Epithelial cell of esophagus (primary cell): Measurements from ENCODE around the gene DOCK4.

Experiments used
- DNase-seq: peaks from one replicate; pipeline ENCODE4 v3.0.0; 2010; ENCODE audit warnings: low read depth
- H3K4me3 ChIP-seq: 2 replicates; pipeline ENCODE4 v1.5.1; 2011; ENCODE audit warnings: mild to moderate bottlenecking, low read length, control low read depth
- CTCF ChIP-seq: IDR thresholded peaks from 2 replicates; pipeline ENCODE4 v1.5.1; 2011; ENCODE audit warnings: low read depth, mild to moderate bottlenecking, low read length, control low read depth, inconsistent platforms; ENCODE audit not compliant: insufficient read depth; ENCODE audit errors: missing control alignments

Gene DOCK4

GRCh38 chr7:112138325-112138852, 67.8 kb downstream of the DOCK4 start:
- TF ChIP-seq CTCF: no peak
- no peak for DNase-seq
- H3K4me3 ChIP-seq: no peak overlapping the region

GRCh38 chr7:112137141-112138101, 68.8 kb downstream of the DOCK4 start:
- DNase-seq: no peak
- H3K4me3 ChIP-seq: no peak overlapping the region
- no peak for TF ChIP-seq CTCF

- no peak for TF ChIP-seq CTCF
- no peak overlapping the region for H3K4me3 ChIP-seq
- no peak for DNase-seq
Measured at GRCh38 chr7:112136271-112137008, 69.8 kb downstream of the DOCK4 start.

GRCh38 chr7:112135815-112136214, 70.4 kb downstream of the DOCK4 start:
- no peak for DNase-seq
- no peak overlapping the region for H3K4me3 ChIP-seq
- no peak for TF ChIP-seq CTCF

- H3K4me3 ChIP-seq: no peak overlapping the region
- TF ChIP-seq CTCF: no peak
- DNase-seq: no peak
Measured at GRCh38 chr7:112134039-112134438, 72.2 kb downstream of the DOCK4 start.

GRCh38 chr7:112133328-112133727, 72.9 kb downstream of the DOCK4 start:
- TF ChIP-seq CTCF: no peak
- DNase-seq: no peak
- H3K4me3 ChIP-seq: no peak overlapping the region
